Type B pancreatic cell (in vitro differentiated cells): ENCODE measurements around the gene TRIM7. TPM values are rescaled to one million over a fixed set of nuclear protein-coding genes. Genes with fewer than 3 reads are reported as not detected.
A peak's percentile ranks its signal among the peaks of the same experiment; 100 is the strongest.

Experiments used
- DNase-seq: peaks from one replicate; pipeline ENCODE4 v3.0.0; 2021; ENCODE audit warnings: mixed read lengths; ENCODE audit not compliant: unreplicated experiment; ENCODE audit errors: extremely low spot score
- H3K27ac Mint-ChIP-seq: 2 replicates; pipeline ENCODE4 v1.8.0; 2021; ENCODE audit warnings: mild to moderate bottlenecking, mixed read lengths
- H3K27me3 Mint-ChIP-seq: 2 replicates; pipeline ENCODE4 v1.8.0; 2021; ENCODE audit warnings: mixed read lengths
- H3K36me3 Mint-ChIP-seq: 2 replicates; pipeline ENCODE4 v1.8.0; 2021; ENCODE audit warnings: mixed read lengths
- H3K4me1 Mint-ChIP-seq: one replicate; pipeline ENCODE4 v1.8.0; 2021; ENCODE audit warnings: mixed read lengths; ENCODE audit not compliant: unreplicated experiment
- H3K4me3 Mint-ChIP-seq: 2 replicates; pipeline ENCODE4 v1.8.0; 2021; ENCODE audit warnings: mild to moderate bottlenecking, mixed read lengths
- H3K9me3 Mint-ChIP-seq: 2 replicates; pipeline ENCODE4 v1.8.0; 2021; ENCODE audit warnings: mixed read lengths
- CTCF ChIP-seq: fragments of 200-600 bp; sonication (generic); conservative IDR thresholded peaks from 2 replicates; pipeline ENCODE4 v1.5.0; 2021; ENCODE audit warnings: antibody characterized with exemption, mild to moderate bottlenecking
- total RNA-seq: library from RNA; stranded (reverse); gene quantifications from 2 replicates; pipeline ENCODE4 v1.2.1, GENCODE V29; 2021; ENCODE audit warnings: low replicate concordance

TRIM7 gene
- total RNA-seq, 1 donor from 2014 or later: 0.58 TPM

- H3K36me3 Mint-ChIP-seq: peaks cover 9% of the 10 kb centered on the region
- peaks cover 11% of the 10 kb centered on the region for H3K4me1 Mint-ChIP-seq
- no peak for DNase-seq
- H3K27me3 Mint-ChIP-seq: peaks cover 27% of the 10 kb centered on the region
- H3K9me3 Mint-ChIP-seq: no peaks in the 10 kb centered on the region
- H3K4me3 Mint-ChIP-seq: peak overlapping the region; percentile 97
- TF ChIP-seq CTCF: no peak
- peak overlapping the region; percentile 98 for H3K27ac Mint-ChIP-seq
Measured at GRCh38 chr5:181186986-181187499, 18.0 kb downstream of the TRIM7 start.

- peaks cover 28% of the 10 kb centered on the region for H3K27me3 Mint-ChIP-seq
- no peak overlapping the region for H3K27ac Mint-ChIP-seq
- H3K4me3 Mint-ChIP-seq: no peak overlapping the region
- no peaks in the 10 kb centered on the region for H3K9me3 Mint-ChIP-seq
- H3K4me1 Mint-ChIP-seq: peaks cover 10% of the 10 kb centered on the region
- no peak for DNase-seq
- peaks cover 6% of the 10 kb centered on the region for H3K36me3 Mint-ChIP-seq
- TF ChIP-seq CTCF: no peak
Measured at GRCh38 chr5:181186022-181186421, 19.0 kb downstream of the TRIM7 start.

GRCh38 chr5:181185560-181185959 is 19.4 kb downstream of the TRIM7 start:
- Mint-ChIP-seq H3K36me3 (peaks cover 6% of the 10 kb centered on the region), H3K27ac (no peak overlapping the region), H3K27me3 (peaks cover 27% of the 10 kb centered on the region), H3K4me3 (no peak overlapping the region), H3K4me1 (peaks cover 10% of the 10 kb centered on the region), H3K9me3 (no peaks in the 10 kb centered on the region)
- no peak for TF ChIP-seq CTCF
- DNase-seq: no peak

GRCh38 chr5:181184845-181185216 is 20.2 kb downstream of the TRIM7 start:
- DNase-seq: no peak
- TF ChIP-seq CTCF: no peak
- Mint-ChIP-seq H3K27ac (peak overlapping the region; percentile 96), H3K36me3 (peaks cover 6% of the 10 kb centered on the region), H3K27me3 (peaks cover 30% of the 10 kb centered on the region), H3K4me1 (peaks cover 10% of the 10 kb centered on the region), H3K4me3 (peak overlapping the region; percentile 93), H3K9me3 (no peaks in the 10 kb centered on the region)

- H3K27ac Mint-ChIP-seq: no peak overlapping the region
- peak overlapping the region; percentile 73 for H3K4me3 Mint-ChIP-seq
- H3K9me3 Mint-ChIP-seq: no peaks in the 10 kb centered on the region
- H3K36me3 Mint-ChIP-seq: no peaks in the 10 kb centered on the region
- DNase-seq: no peak
- peaks cover 10% of the 10 kb centered on the region for H3K4me1 Mint-ChIP-seq
- H3K27me3 Mint-ChIP-seq: peaks cover 19% of the 10 kb centered on the region
- TF ChIP-seq CTCF: no peak
Measured at GRCh38 chr5:181182651-181183050, 22.3 kb downstream of the TRIM7 start.
